GM19193 (cell line): ENCODE data around the gene MYT1.

Experiments used
- POLR2A ChIP-seq: IDR thresholded peaks from 4 replicates; pipeline ENCODE4 v1.6.1; 2011; ENCODE audit not compliant: insufficient read depth, insufficient read length; ENCODE audit errors: extremely low read depth

MYT1 gene

DNA sequence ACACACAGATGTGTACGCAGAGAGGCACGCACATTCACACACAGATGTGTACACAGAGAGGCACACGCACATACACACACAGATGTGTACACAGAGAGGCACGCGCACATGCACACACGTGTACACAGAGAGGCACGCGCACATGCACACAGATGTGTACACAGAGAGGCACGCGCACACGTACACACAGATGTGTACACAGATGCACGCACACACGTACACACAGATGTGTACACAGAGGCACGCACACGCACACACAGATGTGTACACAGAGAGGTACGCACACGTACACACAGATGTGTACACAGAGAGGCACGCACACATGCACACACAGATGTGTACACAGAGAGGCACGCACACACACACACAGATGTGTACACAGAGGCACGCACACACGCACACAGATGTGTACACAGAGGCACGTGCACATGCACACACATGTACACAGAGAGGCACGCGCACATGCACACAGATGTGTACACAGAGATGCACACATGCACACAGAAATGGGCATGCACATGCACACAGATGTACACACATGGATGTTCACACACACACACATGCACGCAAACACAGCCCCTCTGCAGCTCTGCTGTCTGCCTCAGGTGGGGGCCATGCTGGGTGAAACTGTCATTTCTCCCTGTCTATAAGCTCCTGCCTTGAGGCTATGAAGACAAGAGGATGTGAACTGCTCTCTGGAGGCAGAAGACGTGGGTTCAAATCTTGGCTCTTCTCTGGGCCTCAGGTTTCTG is 14.3 kb upstream of the MYT1 start:
- TF ChIP-seq POLR2A: no peak

DNA sequence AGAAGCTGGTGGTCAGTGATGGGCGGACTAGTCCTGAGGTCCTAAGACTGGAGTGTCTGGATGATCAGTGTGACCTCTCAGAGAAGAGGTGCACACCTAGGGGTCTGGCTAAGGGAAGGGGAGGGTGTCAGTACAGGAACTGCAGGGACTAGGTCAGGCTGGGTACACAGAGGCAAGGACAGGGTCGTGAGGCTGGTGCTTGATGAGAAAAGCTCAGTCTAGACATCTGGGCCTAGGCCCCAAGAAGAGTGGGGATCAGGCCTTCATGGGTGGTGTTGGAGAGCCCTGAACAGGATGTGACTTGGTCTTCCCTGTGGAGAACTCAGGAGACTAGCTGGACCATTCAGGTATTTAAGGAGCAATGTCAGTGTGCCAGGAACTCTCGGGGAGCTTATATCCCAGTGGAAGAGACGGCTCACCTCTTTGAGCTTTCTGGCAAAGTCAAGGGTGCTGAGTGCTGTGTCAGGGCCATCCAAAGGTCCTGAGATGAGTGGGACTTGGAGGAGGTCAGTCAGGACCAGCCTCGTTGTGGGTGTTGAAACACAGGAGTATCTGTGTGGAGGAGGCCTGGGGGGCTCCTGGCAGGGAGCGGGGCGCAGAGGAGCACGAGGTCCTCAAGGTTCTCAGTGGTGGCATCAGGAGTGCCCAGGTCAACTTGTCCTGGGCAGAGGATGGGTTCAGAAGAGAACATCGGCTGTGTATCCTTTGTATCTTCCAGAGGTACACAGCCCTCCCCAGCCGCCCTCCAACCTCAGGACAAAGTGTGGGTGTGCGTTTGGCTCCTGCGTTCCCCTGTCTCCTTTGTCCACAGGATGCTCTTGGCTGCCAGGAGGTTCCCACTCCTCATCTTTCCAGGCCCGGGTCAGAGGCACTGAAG is 13.3 kb upstream of the MYT1 start:
- TF ChIP-seq POLR2A: no peak

DNA sequence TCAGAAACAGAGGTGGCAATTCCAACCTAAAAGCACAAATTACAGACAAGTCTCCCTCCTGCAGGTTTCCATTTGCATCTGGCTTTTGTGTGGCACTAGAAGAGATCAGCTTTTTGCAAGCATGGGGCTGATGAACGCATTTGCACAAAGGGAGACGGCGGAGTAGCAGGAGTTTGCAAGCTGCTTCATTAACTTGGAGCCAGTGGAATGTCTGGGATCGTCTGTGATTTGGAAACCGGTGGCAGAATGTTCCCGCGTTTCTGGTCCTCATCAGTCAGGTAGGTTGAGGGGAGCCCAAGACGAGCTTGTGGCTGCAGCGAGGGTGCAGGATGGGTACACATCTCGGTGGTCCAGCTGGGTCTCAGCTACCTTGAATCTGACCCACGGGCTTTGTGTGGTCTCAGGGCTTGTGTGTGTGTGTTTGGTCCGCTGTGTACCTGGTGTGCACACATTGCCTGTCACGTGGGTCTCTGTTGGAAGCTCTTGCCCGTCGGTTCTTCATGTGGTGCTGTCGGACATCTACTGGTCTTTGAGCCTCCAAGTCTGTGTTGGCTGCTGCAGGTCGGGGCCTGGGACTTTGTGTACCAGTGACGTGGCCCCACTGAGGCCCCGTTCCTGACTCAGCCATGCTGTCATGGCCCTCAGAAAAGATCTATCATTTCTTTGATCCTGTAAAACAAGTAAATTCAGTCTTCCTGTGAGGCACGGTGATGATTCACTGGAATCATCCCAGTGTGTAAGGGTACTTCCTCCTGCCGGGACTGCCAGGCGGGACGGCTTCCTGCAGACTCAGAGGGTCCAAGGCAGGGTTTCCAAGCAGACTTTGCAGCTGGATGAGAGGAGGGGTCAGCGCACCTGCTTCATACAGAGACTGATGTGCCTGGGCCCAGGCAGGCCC is 12.4 kb upstream of the MYT1 start:
- no peak for TF ChIP-seq POLR2A

DNA sequence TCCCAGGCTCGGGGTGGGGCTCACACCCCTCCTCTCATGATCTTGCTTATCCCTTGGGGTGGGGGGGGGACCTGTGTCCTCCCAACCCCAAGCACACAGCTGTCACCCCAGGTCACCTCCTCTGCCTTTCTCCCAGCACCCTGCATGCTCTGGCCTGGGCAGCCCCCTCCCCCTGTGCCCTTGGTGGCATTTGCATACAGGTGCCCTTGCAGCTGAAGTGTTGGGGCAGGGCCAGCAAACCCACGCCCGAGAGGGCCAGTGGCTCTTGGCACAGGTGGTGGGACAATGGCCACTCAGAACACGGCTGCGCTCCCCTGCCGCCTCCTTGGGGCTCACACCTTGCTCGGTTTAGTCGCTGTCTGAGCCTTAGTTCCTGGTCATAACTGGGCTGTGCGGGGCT is 11.3 kb upstream of the MYT1 start:
- TF ChIP-seq POLR2A: no peak

DNA sequence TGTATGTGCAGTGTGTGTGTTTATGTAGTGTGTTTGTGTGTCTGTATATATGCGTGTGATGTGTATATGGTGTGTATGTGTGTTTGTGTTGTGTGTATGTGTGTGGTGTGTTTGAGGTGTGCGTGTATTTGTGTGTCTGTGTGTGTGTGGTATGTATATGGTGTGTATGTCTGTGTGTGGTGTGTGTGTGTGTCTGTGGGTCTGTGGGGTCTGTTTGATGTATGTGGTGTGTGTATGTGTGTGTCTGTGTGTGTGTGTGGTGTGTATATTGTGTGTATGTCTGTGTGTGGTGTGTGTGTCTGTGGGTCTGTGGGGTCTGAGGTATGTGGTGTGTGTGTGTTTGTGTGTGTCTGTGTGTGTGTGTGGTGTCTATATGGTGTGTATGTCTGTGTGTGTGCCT is 10.8 kb upstream of the MYT1 start:
- TF ChIP-seq POLR2A: no peak

DNA sequence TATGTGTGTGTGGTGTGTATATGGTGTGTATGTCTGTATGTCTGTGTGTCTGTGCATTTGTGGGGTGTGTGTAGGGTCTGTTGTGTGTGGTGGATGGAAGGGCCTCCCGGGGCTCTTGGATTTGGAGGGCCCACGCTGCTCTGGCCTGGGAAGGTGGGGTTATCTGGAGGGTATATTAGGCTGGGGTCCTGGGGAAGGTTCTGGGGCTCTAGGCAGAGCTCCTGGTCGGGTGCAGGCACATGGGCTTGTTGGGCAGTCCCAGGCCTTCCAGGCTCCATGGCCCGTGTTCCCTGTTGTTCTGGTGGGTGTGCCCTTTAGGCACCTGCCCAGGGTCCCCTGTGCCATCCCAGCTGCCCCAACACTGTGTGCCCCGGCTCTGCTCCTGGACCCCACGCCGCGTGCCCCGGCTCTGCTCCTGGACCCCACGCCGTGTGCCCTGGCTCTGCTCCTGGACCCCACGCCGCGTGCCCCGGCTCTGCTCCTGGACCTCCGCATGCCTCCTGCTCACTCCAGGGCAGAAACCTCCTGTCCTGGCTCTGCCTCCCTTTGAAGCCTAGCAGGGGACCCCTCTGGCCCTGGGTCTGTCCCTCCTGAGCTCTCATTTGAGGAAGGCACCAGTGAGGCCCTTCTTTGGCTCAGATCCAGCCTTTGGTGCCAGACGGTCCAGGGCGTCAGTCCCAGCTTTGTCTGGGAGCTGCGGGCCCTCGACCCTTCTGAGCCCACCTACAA is 10.2 kb upstream of the MYT1 start:
- no peak for TF ChIP-seq POLR2A

DNA sequence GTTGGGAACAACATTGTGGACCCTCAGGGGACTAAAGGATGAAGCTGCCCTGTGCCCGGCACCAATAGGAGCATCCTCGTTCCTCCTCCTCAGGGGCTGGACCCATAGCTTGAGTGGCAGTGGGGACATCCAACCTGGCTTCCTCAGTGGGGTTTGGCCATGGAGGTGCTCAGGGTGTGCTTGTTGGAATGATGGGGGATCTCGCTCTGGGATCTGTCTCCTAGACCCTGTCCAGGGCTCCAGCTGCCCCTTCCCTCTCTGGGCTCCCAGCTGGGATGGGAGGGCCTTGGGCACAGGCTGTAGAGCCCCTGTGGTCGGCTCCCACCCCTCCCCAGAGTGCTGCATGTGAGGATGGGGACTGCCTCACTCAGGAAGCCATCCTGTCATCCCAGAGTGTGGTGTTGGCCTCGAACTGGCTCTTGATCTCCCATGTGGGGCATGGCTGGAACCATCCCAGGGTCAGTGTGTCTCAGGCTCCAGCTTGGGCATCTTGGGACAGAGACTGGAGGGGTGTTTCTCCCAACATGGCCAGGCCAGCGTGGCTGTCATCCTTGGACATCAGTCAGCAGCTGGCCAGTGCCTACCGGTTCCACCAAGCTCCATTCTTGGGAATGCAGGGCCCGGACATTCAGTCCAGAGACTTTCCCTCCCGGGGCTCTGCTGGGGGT is 9.5 kb upstream of the MYT1 start:
- no peak for TF ChIP-seq POLR2A

DNA sequence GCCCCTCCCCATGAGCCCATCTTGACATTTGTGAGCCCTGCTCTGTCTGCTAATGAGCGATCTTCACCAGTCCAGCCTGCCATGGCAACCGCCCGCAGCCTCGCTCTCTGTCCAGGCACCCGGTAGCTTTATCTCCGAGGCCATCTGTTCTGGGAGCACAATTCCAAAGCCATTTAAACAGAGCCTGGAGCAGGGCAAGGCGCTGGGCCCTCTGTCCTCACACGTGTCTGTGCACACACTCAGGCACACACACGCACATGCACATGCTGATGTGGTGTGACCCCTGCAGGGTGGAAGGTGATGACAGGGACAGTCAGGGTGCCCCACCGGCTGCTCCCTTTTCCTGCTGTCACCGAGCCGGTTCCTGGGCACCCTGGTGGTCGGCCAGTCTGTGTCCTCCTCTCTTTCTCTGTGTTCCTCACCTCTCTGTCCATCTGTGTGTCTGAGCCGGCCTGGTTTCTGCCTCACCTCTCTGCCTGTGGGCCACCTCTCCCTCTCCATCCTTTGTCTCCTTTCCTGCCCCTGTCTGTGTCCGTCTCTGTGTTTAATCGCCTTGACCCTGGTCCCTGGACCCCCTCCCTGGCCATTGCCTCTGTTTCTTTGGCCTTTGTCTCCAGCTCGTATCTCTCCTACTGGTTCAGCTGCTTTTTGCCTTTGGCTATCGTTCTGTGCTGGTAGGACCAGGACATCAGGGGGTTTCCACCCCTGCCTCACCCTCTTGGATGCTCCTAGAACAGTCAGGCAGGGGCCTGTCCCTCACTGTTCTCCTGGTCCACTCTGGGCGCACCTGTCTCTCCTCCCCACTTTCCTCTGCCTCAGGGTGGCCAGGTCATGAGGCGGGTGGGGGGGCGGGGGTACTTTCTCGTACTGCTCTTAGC is 8.8 kb upstream of the MYT1 start:
- no peak for TF ChIP-seq POLR2A

DNA sequence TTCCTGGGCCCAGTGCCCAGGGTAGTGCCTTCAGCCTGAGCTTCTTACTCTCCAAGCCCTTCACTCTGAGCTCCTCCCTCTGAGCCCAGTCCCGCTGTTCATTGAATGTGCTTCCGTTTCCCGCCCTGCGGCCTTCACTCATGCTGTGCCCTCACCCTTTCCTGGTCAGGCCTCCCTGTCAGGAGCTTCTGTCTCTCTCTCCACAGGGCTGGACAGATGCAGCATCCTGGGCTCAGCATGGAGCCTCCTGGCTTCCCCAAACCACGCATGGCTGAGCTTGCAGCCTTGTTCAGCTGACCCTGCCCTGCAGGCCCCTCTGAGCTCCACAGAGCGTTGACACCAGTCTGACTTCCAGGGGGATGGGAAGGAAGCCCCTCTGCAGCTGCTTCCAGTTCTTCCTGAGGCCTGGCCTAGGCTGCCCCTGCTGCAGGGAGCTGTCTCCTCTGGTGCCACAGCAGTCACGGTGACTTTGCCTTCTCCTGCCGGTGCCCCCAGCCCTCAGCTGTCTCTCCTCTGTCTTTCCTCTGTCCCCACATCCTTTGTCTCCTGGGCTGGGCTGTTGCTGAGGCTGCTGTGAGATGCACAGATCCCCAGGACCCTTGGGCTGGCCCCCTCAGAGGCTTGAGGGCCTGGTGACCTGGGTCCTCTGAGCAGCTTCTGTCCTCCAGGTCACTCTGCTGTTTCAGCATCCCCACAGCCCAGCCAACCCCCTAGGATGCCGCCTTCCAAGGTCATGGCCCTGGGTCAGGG is 7.9 kb upstream of the MYT1 start:
- TF ChIP-seq POLR2A: no peak

DNA sequence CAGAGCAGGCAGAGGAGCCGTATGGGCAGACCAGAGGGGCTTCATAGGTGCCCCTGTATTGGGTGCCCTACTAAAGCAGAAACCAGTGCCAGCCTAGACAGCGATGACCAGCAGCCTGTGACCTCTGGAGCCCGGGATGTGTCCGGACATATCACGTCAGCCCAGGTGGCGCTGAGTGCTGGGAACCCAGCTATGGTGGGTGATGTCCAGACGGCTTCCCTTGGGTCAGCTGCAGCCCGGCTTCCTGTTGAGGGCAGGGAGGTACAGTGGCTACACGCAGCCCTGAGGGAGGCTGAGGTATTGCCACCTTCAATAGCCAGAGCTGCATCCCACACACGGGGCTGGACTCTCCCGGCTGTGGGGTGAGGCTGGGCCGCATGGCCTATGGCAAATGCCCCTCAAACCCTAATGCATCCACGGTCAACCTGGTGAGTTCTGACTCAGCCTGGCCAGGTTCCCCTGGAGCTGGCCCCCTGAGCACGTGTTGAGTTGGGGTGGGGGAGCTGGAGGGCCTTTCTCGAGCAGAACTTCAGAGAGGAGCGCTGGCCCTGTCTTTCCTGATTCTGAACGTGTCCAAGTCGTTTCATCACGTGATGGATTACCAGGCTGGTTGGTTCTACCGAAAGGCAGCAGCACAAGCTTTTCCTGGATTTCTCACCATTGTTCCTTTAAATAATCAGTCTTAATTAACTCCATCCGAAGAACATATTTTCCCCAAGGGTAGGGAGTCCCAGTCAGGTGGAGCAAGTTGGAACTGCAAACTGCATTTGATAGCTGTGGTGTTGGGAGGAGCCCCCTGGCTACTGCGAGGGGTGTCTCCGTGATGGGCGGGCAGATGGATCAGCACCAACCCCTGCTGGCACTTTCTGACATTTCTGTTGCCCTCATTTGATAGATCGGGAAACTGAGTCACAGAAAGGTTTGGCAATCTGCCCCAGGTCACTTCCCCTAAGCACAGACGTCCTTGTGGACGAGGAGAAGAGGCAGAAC is 7.1 kb upstream of the MYT1 start:
- TF ChIP-seq POLR2A: no peak

DNA sequence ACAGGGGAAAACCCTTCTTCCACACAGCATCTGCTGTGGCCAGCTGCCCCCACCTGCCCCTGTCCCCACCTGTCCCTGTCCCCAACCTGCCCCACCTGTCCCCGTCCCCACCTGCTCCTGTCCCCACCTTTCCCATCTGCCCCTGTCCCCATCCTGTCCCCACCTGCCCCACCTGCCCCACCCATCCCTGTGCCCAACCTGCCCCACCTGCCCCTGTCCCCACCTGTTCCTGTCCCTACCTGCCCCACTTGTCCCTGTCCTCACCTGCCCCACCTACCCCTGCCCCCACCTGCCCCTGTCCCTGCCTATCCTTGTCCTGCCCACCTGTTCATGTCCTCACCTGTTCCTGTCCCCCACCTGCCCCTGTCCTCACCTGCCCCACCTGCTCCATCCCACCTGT is 6.4 kb upstream of the MYT1 start:
- no peak for TF ChIP-seq POLR2A
